Transverse colon (tissue), 4 donors: ENCODE measurements around the gene TSG101.

Experiments used
- POLR2A ChIP-seq: fragments of 450-650 bp; IDR thresholded peaks from one replicate; pipeline ENCODE4 v1.6.1; 2016; ENCODE audit warnings: antibody characterized with exemption, mild to moderate bottlenecking, moderate library complexity
- POLR2AphosphoS5 ChIP-seq, 3 donors: sonication (generic); formaldehyde crosslinking; IDR thresholded peaks; one replicate each; pipeline ENCODE4 v1.6.1; 2016; ENCODE audit warnings: antibody characterized with exemption in 3 of 3
- TF ChIP-seq, protein P1 (sequence below), 5 experiments: fragments of 200-600 bp in 3 of 5; fragments of 450-650 bp in 2 of 5; sonication (generic) in 3 of 5; IDR thresholded peaks; 1 replicate in 2 of 5; 2 replicates in 3 of 5; pipeline ENCODE4 v1.5.1; 2016 to 2017; ENCODE audit warnings: antibody characterized with exemption in 5 of 5, inconsistent platforms in 3 of 5, mild to moderate bottlenecking in 2 of 5, moderate library complexity in 1 of 5

DNA sequence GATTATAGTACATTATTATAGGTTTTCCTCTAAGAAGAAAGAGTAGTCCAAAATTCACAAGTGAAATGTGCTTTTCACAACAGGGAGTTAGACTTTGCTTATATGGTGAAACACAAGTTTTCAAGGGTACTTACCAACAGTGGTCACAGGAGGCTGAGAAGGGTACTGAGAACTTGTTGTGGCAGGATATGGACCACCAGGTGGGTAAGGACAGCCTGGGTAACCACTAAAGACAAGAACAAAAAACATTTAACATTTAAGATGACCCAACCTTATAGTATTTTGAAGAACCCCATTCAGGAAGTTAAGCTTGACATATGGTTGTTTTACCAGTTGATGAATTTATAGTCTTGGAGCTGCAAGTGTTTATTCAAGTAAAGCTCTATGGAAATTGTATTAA lies 24.4 kb downstream of the TSG101 start:
- TF ChIP-seq, protein P1, sequence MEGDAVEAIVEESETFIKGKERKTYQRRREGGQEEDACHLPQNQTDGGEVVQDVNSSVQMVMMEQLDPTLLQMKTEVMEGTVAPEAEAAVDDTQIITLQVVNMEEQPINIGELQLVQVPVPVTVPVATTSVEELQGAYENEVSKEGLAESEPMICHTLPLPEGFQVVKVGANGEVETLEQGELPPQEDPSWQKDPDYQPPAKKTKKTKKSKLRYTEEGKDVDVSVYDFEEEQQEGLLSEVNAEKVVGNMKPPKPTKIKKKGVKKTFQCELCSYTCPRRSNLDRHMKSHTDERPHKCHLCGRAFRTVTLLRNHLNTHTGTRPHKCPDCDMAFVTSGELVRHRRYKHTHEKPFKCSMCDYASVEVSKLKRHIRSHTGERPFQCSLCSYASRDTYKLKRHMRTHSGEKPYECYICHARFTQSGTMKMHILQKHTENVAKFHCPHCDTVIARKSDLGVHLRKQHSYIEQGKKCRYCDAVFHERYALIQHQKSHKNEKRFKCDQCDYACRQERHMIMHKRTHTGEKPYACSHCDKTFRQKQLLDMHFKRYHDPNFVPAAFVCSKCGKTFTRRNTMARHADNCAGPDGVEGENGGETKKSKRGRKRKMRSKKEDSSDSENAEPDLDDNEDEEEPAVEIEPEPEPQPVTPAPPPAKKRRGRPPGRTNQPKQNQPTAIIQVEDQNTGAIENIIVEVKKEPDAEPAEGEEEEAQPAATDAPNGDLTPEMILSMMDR (IDR thresholded peaks at IDR 0.05) = no peak
- TF ChIP-seq POLR2AphosphoS5 (IDR thresholded peaks at IDR 0.05) = no peak
- TF ChIP-seq POLR2A = no peak
